Activated CD4-positive, alpha-beta T cell treated with anti-CD3 and anti-CD28 coated beads, Interleukin-2, amount 50 U/mL, for 4 hours (primary cell): ENCODE measurements around the gene TGFBR3.
A peak's percentile ranks its signal among the peaks of the same experiment; 100 is the strongest.

Source experiments
- DNase-seq, 2 experiments: peaks; one replicate each; pipeline ENCODE4 v3.0.0-alpha.2; 2020

The TGFBR3 gene

DNA sequence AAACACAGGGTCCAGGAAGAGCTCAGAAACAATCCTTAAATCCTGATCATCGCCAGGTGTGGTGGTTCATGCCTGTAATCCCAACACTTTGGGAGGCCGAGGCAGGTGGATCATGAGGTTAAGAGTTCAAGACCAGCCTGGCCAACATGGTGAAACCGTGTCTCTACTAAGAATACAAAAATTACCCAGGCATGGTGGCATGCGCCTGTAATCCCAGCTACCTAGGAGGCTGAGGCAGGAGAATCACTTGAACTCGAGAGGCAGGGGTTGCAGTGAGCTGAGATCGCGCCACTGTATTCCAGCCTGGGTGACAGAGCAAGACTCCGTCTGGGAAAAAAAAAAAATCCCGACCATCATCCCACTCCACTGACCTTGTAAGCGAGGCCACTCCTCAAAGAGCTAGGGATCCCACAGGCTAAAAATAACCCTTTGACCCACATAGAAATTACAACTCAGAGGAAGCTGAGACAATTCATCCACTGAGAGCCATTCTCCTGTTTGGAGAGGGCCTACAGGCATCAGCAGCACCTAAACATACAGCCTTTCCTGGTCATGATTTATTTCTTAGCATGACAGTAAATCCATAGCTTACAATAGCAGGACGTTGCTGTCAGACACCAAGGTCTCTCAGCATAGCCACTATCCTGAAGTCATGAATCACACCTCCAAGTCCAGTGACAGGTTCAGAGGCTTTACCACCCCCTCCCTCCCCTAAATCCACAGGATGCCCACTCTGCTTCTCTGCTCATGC, 66.7 kb downstream of the TGFBR3 start:
- DNase-seq = no peak

DNA sequence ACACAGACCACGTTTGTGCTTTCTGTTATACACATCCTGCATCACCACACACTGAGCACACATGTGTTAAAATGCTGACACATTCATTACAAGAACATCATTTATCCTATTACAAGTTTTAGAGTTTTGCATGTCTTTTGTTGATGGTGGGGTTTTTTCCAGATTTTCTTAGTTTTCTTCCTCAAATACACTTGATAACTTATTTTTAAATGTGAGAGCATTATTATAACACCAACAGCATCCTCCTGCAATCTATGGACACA, 67.3 kb downstream of the TGFBR3 start:
- no peak for DNase-seq

DNA sequence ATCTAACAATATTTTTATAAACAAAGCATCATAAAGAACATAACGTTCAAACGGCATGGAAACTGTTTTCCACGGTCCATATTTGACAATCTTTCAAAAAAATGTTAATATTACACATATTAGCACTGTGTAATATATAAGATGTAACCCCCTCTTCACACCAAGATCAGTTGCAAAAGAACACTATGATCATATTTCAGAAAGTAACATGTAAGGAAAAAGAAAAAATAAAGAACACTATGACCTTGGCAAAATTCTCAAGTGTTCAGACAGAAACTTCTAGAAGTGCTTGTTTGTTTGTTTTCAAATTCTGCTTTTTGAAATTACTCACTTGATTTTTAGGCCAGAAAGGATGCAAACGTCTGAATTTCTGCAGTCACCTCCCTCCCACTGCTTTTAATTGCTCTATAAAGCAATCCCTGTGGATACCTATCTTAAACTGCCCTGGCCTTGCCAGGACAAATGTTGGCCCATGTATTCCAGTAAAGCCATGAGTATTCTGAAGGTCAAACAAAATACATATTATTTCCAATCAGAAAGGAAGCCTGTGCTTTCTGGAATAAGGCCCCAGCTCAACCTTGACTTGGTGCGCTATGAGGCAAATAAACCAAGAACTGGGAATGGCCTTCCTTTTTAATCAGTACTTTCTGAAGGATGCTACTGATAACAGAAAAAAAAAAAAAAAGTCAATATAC, 68.6 kb downstream of the TGFBR3 start:
- no peak for DNase-seq

DNA sequence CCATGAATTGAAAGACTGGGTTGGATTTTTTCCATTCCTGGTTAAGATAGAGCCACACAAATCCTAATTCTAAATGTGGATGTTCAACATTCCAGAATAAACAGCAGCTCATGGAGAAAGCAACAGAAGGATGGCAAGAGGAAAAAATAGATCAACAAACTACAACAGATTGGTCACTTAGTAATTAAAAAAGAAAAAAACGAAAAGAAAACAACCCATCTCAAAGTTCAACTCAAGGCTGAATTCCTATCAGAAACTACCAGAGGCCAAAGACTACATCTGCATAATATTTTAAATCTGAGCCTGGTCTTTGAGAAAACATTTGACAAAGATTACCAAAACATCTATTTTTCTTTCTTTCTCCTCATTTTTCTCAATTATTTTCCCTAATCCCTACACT, 69.9 kb downstream of the TGFBR3 start:
- DNase-seq = no peak

DNA sequence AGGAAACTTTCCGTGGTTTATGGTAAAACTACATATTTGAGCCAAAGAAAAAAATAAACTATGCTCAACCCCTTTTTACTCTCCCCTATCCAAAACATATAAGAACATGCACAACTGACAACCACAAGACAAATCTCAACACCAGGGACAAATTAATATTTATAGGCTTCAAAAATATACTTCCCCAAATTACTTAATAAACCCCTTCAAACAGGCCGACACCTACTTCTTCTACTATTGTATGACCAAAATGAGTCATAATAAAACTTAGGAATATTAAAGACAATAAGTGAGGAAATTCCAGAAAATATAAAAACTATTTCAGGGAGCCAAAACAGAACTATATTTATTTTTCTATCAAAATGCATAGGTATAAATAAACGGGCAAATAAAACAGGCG, 71.5 kb downstream of the TGFBR3 start:
- no peak for DNase-seq

DNA sequence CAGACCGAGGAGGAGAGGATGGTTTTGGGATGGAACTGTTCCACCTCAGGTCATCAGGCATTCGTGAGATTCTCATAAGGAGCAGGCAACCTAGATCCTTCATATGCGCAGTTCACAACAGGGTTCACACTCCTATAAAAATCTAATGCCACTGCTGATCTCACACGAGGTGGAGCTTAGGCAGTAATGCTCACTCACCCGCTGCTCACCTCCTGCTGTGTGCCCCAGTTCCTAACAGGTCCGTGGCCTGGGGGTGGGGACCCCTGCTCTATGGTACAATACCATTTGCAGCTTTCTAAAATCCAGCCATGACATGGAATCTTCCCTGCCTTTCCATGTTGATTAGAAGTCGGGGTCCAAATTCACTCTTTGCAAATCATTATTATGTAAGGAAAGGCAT, 72.1 kb downstream of the TGFBR3 start:
- DNase-seq = no peak

DNA sequence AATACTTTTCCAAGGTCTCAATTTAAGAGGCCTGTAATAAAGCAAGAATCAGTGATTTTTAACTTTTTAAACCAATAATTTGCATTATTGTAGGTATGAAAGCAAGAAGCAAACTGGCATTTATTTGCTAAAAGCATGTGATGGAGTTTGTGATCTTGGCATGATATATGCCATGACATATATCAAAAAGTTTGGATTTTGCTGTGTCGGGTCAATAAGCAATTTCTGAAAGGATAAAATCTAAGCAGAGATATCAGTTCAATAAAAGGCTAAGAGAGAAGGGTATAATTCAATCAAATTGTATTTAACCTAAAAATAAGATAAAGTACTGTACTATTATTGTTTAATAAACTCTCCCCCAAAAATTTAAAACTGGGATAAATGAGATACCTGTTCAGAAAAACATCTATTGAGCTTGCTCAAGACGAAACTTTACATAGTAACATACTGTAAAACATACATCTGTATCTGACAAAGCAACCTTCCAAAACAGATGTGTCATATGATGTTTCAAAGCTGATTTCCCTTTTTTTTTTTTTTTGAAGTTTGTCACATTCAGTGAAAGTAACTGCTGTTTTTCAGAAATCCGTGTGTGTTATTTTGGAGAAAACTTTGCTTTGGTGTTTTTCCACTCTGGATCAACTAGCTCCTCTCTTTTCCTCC, 74.5 kb downstream of the TGFBR3 start:
- DNase-seq = no peak

DNA sequence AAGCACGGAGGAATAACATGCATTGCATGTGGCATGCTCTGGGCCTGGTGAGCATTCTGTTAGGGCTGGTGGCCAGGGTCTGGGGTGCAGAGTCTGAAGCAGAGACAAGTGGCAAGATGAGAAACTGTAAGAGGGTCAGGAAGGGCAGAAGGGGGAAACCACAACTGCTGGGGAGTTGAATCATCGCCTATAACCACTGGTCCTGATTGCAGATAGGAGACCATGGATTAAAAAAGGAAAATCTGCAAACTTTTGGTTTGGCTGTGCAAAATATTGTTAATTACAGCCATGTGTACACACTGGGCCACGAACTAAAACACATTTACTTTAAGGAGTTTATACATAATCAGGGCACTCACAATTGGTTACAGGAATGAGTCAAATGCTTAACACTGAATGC, 76.6 kb downstream of the TGFBR3 start:
- DNase-seq = no peak

DNA sequence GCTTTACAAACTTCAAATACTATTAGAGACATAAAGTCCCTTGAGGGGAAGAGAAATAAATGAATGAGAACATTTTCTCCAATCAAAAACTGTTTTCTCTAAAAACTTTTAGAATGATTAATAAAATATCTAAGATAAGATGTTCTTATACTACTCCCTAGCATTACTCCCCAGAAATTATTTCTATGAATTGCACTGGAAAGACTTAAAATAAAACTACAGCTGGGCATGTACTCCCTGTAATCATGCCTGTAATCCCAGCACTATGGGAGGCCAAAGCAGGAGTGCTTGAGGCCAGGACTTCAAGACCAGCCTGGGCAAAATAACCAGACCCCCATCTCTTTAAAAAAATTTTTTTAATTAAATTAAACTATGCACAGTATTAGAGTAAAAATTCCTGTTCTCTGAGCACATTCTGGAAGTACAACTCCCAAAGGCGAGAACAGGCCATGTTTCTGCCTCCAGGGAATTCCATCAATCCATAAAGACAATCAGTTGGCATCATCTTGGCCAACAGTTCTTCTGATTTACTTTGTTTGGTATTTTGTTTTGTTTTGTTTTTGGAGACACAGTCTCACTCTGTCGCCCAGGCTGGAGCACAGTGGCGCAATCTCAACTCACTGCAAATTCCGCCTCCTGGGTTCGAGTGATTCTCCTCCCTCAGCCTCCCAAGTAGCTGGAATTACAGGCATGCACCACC, 77.9 kb downstream of the TGFBR3 start:
- DNase-seq = no peak

DNA sequence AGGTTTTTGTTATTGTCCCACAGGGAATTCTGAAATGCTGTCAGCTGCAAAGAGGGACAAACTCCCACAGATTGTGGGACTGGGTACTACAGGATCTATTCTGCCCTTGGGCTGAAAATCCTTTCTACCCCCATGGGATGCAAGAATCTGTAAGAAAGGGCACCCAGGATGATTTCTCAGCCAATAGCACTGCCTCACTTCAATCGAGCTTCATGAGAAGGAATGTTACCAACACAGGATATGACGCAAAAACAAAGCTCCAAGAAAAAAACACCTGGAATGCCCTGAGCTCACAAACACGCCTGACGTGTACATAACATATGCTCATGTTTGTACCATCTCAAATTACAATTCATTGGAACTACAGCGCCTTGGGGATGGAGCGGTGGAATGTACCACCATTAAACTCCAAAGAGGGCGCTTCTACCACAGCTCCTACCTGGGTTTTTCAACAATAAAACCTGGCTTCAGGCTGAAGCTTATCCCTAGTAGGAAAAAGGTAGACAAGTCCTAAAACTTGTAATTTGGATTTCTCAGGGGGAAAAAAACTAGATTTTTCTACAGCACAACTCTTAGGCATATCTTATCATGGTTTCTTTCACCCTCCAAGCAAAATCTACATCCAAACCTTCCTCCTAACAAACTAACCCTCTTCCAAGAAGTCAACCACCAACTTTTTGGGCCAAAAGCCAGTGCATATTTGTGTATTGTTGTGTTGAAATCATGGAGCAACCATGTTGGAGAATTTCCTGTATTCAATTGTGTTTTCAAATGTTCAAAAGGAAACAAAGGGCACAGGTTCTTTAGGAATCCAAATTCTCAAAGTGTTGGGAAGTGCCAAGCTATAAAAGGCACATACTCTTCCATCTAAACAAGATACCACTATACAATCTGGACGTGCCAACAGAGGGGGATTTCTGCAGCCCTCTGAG, 78.9 kb downstream of the TGFBR3 start:
- DNase-seq = no peak

DNA sequence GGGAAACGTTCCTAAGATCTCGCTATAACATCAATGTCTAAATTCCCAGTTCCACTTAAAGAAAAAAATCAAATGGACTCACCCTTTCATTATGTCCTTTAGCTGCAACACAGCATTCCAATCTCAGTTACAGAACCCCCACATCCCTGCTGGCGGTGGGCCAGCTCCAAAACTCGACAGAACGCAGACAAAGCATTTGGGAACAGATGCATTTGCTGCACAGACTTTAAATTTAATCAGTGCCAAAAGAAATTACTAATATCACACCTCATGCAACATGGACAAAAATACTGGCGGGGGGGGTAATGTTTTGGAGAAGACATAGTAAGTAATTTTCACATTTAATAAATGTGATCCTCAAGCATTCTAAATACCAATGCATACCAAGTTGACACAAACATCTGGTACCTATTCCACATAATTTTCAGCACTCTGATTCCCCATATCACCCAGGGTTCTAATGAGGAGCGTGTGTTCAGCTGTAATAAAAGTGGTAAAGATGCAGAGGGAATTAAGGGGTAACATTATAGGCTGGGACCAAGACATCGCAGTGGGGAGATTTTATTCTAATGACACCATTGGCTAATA, 79.7 kb downstream of the TGFBR3 start:
- no peak for DNase-seq

DNA sequence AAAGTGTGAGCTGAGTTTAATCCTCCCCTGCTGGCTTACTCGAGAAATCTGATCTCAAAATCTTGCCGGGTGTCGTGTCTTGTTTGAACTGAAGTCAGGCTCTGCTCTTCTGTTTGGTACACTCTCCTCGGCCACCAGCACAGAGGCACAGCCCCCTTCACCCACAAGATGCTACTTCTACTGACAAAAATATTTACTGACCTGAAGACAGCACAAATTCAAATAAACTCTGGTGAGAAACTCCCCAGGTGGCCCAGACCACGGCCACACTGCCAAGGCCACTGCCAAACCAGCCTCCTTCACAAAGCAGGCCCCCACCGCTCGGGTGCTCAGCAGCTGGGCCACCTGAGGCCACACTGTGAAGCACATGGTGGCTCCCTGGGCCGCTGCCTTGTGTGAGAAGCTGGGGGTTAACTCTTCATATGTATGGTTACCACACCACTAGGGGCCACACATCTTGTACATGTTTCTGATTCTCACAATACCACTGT, 80.6 kb downstream of the TGFBR3 start:
- DNase-seq = no peak

DNA sequence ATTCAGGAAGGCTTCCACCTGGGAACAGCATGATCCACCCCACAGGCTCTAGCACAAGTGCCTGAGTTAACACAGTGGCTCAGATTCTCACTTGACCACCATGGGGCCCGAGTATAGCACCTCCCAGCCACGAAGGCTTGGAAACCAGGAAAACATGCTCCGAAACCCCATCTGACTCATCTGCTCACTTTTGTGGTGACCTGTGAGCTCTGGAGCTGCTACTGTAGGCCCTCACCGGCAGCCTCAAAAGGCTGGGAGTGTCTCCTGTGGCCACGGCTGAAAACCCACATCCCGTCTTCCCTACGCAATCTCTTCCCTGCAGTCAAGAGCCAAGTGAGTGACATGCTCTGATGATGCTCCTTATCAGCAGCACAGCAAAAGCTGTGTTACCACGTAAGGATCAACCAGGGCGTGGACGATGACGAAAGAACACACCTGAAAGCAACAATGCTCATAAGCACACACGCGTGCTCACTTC, 81.4 kb downstream of the TGFBR3 start:
- DNase-seq = peak; percentile 52 to 57

DNA sequence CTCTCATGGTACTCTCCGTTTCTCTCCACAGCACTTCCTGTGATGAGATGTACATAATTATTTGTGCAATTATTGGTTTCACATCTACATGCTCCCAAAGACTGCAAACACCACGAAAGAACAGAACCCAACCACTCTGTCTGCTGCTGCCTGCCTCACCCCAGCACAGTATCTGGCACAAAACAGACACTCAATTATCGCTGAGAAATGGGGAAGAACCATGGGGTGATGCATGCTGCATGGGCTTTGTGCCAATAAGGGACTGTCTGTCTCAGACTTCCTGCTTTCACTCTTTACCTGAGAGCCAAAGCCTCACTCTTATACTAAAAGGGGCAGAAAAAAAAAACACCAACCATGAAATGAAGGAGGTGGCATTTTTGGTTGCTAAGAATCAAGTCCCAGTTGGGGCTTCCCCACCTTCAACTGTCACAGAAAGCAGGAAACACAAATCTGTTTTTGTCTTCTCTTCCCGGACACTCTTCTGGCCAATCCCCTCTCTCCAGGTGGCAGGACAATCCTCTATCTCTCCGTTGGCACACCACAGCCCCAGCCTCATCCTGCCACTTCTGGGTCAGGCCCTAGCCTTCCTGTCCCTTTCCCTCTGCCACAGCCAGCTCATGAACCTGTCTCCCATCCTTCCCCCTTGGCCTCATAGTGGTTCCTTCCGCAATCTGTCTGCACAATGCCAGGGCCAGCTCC, 82.0 kb downstream of the TGFBR3 start:
- DNase-seq = peak; percentile 64 to 68

DNA sequence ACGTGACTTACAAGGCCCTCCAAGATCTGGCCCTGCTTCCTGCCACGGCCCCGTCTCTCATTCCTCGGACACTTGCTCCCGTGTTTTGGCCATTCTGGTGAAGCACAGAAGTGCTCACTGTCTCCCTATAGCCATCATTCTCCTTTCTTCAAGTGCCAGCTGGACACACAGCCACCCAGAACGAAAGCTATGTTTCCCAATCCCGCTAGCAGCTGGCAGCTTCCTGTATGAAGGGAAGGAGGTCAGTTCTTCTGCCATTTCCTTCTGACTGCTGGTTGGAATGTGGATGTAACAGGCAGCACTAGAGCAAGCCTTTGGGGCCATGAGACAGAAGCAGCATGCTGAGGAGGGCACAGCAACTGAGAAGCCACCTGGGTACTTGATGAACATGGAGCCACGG, 82.8 kb downstream of the TGFBR3 start:
- DNase-seq = no peak

DNA sequence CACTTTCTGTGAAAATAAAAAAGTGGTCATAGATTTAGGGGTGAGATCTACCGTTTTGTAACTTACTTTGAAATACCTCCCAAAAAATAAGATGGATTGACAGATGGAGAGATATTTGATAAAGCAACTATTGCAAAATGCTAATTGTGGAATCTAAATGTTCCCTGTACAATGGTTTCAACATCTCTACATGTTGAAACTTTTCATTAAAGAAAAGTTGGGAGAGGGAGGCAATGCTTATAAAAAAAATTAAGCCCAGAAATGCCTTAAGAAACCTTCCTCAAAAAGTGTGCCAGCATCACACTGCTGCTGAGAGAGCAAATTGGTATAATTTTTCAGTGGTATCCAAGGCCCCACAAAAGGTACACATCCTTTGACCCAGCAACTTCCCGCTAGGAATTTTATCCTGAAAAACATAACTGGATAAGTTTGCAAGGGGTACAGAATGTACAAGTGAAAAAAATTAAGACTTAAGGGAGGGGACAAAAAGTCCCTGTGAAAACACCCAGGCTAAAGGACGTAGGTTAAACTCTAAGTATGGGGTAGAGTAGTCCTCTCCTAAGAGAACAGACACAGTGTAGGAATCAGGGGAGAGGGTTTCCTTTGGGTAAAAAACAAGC, 84.3 kb downstream of the TGFBR3 start:
- DNase-seq = no peak

DNA sequence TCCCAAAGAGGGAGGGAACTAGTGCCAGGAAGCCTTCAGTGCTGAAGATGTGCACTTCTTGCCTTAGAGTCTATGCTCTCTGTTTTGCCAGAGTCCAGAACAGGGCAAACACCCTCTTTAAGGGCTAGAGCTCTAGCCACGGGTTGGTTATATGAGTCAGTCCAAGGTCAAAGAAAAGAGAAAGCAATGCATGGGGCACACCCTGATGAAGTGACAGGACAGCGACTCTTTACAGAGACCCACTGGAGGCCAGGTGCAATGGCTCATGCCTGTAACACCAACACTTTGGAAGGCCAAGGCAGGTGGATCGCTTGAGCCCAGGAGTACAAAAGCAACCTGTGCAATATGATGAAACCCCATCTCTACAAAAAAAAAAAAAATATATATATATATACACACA, 86.1 kb downstream of the TGFBR3 start:
- DNase-seq = no peak

DNA sequence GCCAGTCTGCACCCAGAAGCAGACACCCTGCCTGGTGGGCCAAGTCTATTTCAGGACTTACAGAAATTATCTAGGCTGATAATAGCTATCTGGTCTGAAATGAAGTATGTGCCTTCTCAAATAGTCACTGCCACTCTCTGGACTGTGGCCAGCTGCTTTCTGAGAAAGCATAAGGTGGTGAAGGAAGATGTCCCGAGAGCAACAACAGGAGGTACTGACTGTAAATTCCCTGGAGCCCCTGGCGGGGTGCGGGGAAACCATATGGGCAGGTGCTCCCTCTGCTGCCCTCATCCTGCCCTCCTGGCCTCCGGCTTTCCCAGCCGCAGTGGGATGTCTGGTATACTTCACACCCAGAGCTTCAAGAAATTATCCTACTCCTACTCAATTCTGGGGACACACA, 86.8 kb downstream of the TGFBR3 start:
- no peak for DNase-seq

DNA sequence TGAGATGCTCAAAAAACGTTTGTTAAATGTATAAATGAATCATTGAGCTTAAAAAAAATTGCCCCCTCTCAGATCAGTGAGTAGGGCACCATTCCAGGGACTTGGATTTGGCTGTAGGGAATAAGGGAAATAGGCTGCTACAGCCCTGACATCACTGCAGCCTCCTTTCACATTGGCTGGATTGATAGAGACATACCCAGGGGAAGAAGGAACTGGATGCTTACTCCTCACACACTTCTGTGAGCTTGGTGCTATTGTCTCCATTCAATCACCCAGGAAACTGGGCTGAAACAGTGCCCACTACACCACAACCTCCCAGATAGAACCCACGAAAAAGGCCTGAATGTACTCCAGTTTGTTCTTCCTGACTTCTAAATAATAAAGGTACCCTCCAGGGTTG, 87.2 kb downstream of the TGFBR3 start:
- no peak for DNase-seq

DNA sequence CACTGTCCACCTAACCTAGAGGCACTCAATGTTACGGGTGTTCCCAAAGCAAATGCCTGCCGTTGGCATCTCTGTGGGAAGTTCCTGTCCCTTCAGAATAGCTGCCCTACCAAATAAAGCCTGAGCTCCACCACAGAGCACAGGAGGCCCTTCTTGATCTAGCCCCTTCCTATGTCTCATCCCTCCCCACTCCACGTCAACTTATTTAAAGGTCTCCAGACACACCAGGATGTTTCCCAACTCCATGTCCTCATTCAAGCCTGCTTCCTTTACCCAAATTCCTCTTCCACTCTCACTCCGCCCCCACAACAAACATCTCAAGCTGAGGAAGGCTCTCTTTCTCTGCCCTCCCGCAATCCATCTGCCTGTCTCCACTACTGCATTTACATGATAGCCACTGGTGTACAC, 87.7 kb downstream of the TGFBR3 start:
- no peak for DNase-seq

DNA sequence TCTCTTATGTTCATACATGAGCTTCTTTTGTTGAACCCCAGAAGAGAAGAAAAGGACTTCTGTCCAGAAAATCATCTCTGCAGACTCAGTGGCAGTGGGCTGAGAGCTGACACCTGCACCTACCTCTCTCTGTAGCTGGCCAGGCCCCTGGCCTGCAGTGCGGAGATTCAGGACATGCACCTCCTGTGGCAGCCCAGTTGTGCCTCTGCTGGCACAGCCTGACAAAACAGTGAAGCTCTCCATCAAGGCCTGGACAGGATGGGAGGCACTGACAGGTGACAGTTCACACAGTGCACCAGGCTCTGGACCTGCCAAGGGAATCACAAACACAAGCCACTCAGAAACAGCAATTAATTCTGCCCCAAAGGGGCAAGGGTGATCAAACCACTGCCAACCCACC, 88.8 kb downstream of the TGFBR3 start:
- no peak for DNase-seq
